ENCODE measurements around the gene OCA2. TPM values are rescaled to one million over a fixed set of nuclear protein-coding genes. Genes with fewer than 3 reads are reported as not detected.
"Not testable (repeated sequence)": the region's sequence is repeated elsewhere in the genome, so short reads cannot be mapped to it uniquely, and the experiment has no call there.

OCA2 gene
- polyA plus RNA-seq, 1 experiment, result not detected

DNA sequence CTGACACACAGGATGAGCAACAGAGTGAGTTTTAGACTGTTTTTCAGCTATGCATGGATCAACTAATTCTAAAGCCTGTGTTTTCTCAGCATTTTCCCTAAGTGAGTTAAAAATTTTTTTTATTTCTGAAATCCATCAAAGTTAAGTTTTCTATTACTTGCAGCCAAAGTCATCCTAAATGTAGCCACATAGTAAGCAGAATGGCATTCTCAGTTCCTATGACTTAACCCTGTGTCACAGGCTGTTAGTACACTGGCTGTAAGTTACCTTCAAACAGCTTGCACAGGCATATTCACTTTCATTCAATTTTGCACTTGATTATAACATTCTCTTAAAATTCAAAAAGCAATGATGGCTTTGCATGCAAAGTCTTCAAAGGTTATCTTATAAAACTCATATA is 368.2 kb downstream of the OCA2 start:
- Histone ChIP-seq H3K9me3 (ENCODE audit: control insufficient read depth, insufficient read depth, low read length) (peaks cover 20% of the 10 kb centered on the region), H3K27ac (ENCODE audit: low read depth, low read length) (no peak overlapping the region), H3K4me3 (ENCODE audit: low read depth, low read length) (no peak overlapping the region), H3K27me3 (ENCODE audit: control insufficient read depth, insufficient read depth, low read length) (no peaks in the 10 kb centered on the region)
- POLR2A ChIA-PET, result no interaction called here
- TF ChIP-seq, protein P1, sequence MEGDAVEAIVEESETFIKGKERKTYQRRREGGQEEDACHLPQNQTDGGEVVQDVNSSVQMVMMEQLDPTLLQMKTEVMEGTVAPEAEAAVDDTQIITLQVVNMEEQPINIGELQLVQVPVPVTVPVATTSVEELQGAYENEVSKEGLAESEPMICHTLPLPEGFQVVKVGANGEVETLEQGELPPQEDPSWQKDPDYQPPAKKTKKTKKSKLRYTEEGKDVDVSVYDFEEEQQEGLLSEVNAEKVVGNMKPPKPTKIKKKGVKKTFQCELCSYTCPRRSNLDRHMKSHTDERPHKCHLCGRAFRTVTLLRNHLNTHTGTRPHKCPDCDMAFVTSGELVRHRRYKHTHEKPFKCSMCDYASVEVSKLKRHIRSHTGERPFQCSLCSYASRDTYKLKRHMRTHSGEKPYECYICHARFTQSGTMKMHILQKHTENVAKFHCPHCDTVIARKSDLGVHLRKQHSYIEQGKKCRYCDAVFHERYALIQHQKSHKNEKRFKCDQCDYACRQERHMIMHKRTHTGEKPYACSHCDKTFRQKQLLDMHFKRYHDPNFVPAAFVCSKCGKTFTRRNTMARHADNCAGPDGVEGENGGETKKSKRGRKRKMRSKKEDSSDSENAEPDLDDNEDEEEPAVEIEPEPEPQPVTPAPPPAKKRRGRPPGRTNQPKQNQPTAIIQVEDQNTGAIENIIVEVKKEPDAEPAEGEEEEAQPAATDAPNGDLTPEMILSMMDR (IDR thresholded peaks at IDR 0.05; ENCODE audit: low read depth, low read length), result no peak
- CTCF ChIA-PET, result no interaction called here
- DNase-seq (ENCODE audit: low read depth, low spot score), result no peak

DNA sequence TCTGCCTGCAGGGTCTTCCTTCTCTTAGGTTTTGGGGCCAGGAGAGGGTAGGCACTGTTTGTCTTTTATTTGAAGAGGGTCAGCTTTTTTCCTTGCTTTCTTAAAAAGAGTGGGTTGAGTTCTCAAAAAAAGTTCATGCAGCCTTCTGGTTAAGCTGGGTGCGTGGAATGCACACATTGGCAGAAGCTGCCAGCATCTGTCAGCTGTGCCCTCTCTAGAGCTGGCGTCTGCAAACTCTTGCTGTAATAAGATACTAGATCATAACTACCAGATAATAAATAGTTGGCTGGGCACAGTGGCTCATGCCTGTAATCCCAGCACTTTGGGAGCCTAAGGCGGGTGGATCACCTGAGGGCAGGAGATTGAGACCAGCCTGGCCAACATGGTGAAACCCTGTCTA is 373.4 kb downstream of the OCA2 start:
- H3K9me3 ChIP-seq (ENCODE audit: control insufficient read depth, insufficient read depth, low read length), result peaks cover 18% of the 10 kb centered on the region; the same call in 1 of the 2 replicates
- no peak overlapping the region for H3K4me3 ChIP-seq (ENCODE audit: low read depth, low read length)
- H3K27ac ChIP-seq (ENCODE audit: low read depth, low read length), result no peak overlapping the region
- CTCF ChIA-PET, result no interaction called here
- no peak for DNase-seq (ENCODE audit: low read depth, low spot score)
- no peaks in the 10 kb centered on the region for H3K27me3 ChIP-seq (ENCODE audit: control insufficient read depth, insufficient read depth, low read length)
- POLR2A ChIA-PET, result no interaction called here
- TF ChIP-seq, protein P1 (IDR thresholded peaks at IDR 0.05; ENCODE audit: low read depth, low read length), result no peak

DNA sequence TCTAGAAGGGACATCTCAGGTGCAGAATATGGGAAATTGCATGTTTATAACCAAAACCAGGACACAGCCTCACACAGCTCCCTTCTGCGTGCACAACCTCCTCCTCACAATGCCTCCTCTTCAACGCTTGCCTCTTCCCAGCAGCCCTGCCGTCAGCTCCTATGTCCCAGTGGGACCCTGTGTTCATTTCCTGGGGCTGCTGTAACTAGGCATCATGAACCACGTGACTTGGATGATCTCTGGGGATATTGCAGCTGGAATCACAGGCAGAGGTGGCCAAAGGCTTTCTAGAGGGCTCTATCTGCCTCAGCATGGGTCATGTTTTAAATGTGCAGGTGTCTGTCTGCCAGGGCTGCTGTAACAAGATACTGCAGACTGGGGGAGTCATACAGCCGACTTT is 375.3 kb downstream of the OCA2 start:
- TF ChIP-seq, protein P1 (IDR thresholded peaks at IDR 0.05; ENCODE audit: low read depth, low read length), result no peak
- ChIA-PET CTCF (no interaction called here), POLR2A (no interaction called here)
- Histone ChIP-seq H3K9me3 (ENCODE audit: control insufficient read depth, insufficient read depth, low read length) (peaks cover 13% of the 10 kb centered on the region; the same call in 1 of the 2 replicates), H3K4me3 (ENCODE audit: low read depth, low read length) (no peak overlapping the region), H3K27ac (ENCODE audit: low read depth, low read length) (no peak overlapping the region), H3K27me3 (ENCODE audit: control insufficient read depth, insufficient read depth, low read length) (no peaks in the 10 kb centered on the region)
- DNase-seq (ENCODE audit: low read depth, low spot score), result no peak

DNA sequence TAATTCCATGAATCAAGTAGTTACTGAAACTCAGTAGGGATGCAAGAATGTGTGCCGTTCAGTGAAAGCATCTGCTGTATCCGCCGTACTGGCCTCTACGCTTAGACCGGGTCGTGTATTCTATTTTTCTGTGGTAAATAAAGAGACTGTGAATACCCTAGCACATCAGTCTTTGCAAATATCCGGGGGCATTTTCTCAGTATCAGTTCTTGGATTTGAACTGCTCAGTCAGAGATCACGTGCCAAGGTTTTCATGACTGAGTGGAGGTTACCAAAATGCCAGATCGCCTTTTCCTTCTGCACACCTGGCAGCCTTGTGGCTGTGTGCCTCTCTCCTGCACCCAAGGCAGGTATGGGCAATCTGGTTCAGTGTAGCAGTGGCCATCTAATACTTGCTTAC is 377.0 kb downstream of the OCA2 start:
- no peaks in the 10 kb centered on the region for H3K27me3 ChIP-seq (ENCODE audit: control insufficient read depth, insufficient read depth, low read length)
- no peak overlapping the region for H3K4me3 ChIP-seq (ENCODE audit: low read depth, low read length)
- DNase-seq (ENCODE audit: low read depth, low spot score), result no peak
- H3K9me3 ChIP-seq (ENCODE audit: control insufficient read depth, insufficient read depth, low read length), result peaks cover 13% of the 10 kb centered on the region; the same call in 1 of the 2 replicates
- TF ChIP-seq, protein P1 (IDR thresholded peaks at IDR 0.05; ENCODE audit: low read depth, low read length), result no peak
- ChIA-PET CTCF (no interaction called here), POLR2A (no interaction called here)
- no peak overlapping the region for H3K27ac ChIP-seq (ENCODE audit: low read depth, low read length)

DNA sequence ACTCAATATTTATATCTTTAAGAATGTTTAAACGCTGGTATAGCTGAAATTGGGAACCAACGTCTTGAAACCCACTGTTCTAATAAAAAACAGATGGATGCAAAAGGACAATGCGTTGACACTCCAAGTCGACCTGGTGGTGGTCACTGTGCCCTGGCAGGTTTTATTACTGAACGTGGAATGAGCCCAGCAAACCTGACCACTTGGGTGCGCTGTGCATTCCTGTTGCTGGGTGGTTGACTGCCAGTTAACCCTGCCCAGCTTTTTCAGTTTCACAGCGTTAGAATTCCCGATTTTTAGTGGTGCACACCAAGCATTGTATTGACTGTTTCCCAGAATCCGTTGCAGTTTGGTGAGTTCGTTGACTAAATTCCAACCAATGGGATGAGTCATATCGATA is 384.4 kb downstream of the OCA2 start:
- ChIA-PET CTCF (interaction anchor here (0.6 kb wide), 1 partner anchor 755 kb away, joined by 3 read pairs; no protein-coding TSS in a partner anchor), POLR2A (no interaction called here)
- Histone ChIP-seq H3K27me3 (ENCODE audit: control insufficient read depth, insufficient read depth, low read length) (no peaks in the 10 kb centered on the region), H3K9me3 (ENCODE audit: control insufficient read depth, insufficient read depth, low read length) (peaks cover 10% of the 10 kb centered on the region; the same call in 1 of the 2 replicates), H3K27ac (ENCODE audit: low read depth, low read length) (no peak overlapping the region), H3K4me3 (ENCODE audit: low read depth, low read length) (no peak overlapping the region)
- DNase-seq (ENCODE audit: low read depth, low spot score), result no peak
- TF ChIP-seq, protein P1 (IDR thresholded peaks at IDR 0.05; ENCODE audit: low read depth, low read length), result no peak

DNA sequence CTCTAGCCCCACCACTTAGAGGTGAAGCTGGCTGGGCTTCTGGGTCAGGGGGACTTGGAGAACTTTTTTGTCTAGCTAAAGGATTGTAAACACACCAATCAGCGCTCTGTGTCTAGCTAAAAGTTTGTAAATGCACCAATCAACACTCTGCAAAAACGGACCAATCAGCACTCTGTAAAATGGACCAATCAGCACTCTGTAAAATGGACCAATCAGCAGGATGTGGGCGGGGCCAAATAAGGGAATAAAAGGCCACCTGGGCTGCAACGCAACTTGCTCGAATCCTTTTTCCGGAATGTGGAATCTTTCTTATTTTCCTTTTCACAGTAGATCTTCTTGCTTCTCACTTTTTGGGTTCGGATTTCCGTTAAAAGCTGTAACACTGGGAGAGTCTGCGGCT is 385.3 kb downstream of the OCA2 start:
- H3K27me3 ChIP-seq (ENCODE audit: control insufficient read depth, insufficient read depth, low read length); H3K4me3 ChIP-seq (ENCODE audit: low read depth, low read length); POLR2A ChIA-PET; H3K27ac ChIP-seq (ENCODE audit: low read depth, low read length); CTCF ChIA-PET; DNase-seq (ENCODE audit: low read depth, low spot score): not testable (repeated sequence)
- H3K9me3 ChIP-seq (ENCODE audit: control insufficient read depth, insufficient read depth, low read length), result peaks cover 10% of the 10 kb centered on the region; the same call in 1 of the 2 replicates
